ENCODE measurements around the gene GRHL1. TPM values are rescaled to one million over a fixed set of nuclear protein-coding genes. Genes with fewer than 3 reads are reported as not detected.

Gene GRHL1
- total RNA-seq, 1 donor, result 1.3 TPM

DNA sequence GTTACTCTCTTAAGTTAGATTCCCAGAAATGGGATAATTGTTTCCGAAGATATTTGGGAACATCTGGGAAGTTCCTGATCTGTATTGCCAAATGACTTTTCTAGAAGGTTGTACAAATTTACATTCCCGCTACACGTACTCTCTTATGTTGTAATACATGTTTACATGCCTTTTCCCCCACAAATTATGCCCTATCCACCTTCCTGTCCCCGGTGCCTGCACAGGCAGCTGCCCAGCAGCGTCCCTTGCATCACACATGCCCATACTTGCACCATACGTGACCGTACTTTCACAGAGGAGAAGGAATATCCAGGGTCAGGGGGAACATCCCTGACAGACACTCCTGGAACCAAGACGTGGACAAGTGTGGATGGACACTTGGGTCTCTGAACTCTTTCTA is 67.7 kb downstream of the GRHL1 start:
- DNase-seq (ENCODE audit: low read depth), result no peak
- no peak overlapping the region for H3K4me3 ChIP-seq (ENCODE audit: low read depth, low read length)
- TF ChIP-seq, protein P1, sequence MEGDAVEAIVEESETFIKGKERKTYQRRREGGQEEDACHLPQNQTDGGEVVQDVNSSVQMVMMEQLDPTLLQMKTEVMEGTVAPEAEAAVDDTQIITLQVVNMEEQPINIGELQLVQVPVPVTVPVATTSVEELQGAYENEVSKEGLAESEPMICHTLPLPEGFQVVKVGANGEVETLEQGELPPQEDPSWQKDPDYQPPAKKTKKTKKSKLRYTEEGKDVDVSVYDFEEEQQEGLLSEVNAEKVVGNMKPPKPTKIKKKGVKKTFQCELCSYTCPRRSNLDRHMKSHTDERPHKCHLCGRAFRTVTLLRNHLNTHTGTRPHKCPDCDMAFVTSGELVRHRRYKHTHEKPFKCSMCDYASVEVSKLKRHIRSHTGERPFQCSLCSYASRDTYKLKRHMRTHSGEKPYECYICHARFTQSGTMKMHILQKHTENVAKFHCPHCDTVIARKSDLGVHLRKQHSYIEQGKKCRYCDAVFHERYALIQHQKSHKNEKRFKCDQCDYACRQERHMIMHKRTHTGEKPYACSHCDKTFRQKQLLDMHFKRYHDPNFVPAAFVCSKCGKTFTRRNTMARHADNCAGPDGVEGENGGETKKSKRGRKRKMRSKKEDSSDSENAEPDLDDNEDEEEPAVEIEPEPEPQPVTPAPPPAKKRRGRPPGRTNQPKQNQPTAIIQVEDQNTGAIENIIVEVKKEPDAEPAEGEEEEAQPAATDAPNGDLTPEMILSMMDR (IDR thresholded peaks at IDR 0.05; ENCODE audit: insufficient read depth, low read length), result no peak

DNA sequence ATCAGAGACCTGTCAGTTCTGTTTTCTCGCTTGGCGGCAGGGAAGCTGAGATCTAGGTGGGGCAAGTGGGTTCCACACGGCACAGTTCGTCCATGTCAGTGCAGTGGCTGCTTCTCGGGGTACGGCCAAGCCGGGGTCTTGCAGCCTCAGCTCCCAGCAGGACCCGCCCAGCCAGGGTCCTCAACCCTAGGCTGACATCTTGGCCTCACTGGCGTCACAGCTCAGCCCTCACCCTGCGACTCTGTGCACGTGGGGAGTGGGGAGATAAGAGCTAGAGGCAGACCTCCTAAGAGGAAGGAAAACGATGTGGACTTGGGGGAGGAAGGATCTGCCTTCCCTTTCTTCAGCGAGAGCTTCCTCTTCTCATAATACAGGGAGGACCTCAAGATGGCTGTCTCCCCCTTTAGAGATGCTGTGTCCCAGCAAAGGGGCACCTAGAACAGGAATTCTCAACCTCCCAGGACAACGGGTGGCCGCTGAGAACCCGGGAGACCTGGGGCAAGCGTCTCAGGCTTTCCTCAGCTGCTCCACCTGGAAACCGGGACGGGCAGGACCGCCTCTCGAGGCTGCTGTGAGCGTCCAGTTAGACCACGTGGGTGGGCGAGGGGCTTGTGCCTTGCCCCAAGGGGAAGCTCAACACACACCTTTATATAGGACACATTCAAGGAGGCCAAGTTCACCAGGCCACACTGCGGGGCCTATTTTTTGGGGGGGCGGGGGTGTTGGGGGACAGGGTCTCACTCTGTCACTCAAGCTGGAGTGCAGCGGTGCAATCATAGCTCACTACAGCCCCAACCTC is 68.3 kb downstream of the GRHL1 start:
- H3K4me3 ChIP-seq (ENCODE audit: low read depth, low read length), result no peak overlapping the region
- TF ChIP-seq, protein P1 (IDR thresholded peaks at IDR 0.05; ENCODE audit: insufficient read depth, low read length), result no peak
- no peak for DNase-seq (ENCODE audit: low read depth)

DNA sequence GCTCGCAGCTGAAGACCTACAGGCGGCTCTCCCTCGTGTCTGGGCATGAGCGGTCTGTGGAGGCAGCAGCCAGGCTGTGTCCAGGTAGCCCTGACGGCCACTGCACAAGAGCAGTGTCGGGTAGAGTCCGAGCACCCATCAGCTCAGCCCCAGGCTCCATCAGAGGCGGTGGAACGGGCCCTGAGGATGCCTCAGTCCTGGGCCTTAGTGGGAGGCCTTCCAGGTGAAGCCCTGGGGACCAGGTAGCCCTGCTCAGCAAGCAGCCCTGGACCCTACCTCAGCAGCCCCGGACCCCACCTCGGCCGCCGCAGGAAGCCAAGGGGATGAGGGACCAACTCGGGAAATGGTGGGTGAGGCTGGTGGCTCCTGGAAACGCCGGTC is 70.5 kb downstream of the GRHL1 start:
- TF ChIP-seq, protein P1 (IDR thresholded peaks at IDR 0.05; ENCODE audit: insufficient read depth, low read length), result no peak
- H3K4me3 ChIP-seq (ENCODE audit: low read depth, low read length), result no peak overlapping the region
- DNase-seq (ENCODE audit: low read depth), result no peak

DNA sequence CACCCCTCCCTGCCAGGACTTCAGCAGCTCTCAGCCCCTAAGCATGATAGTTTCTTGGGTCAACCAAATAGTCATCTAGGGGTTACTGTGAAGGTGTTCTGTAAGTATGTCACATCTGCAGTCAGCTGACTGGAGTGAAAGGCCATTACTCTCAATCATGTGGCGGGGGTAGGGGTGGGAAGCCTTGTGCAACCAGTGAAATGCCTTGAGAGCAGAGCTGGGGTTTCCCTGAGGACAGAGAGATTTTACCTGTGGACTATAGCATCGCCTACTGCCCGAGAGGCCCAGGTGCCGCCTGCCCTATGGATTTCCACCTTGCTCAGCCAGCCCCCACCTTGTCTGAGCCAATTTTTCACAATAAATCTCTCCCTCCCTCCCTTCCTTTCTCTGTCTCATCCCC is 71.0 kb downstream of the GRHL1 start:
- no peak for DNase-seq (ENCODE audit: low read depth)
- H3K4me3 ChIP-seq (ENCODE audit: low read depth, low read length), result no peak overlapping the region
- TF ChIP-seq, protein P1 (IDR thresholded peaks at IDR 0.05; ENCODE audit: insufficient read depth, low read length), result no peak

DNA sequence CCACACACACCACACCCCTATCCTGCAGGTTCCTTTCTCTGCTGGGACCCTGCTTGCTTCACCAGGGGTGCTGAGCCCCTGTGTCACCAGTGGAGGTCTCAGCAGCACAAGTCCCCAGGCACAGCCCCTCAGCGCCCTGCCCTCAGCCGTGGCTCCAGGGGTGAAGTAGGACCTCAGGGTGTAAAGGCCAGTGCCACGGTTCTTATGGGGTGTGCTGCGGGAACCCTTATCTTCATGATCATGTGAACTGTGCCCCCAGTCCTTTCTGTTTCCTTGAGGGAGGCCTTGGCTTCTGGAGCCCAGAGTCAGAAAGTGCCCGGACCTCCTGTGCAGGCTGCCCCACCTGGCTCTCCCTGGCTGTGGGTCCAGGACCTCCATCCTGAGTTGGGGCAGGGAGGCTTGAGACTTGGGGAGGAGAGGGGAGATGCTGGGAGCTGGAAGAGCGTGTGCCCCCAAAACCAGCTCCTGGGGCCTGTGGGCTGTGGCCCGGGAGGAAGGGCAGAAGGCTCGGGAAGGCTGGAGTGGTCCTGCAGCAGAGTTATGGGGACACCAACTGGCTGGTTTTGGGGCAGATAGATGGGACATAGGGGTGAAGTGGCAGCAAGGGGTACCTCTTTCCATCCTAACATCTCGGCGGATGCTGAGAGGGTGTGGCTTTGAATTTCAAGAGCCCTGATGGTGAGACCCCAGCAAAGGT is 71.6 kb downstream of the GRHL1 start:
- TF ChIP-seq, protein P1 (IDR thresholded peaks at IDR 0.05; ENCODE audit: insufficient read depth, low read length), result no peak
- no peak for DNase-seq (ENCODE audit: low read depth)
- no peak overlapping the region for H3K4me3 ChIP-seq (ENCODE audit: low read depth, low read length)

DNA sequence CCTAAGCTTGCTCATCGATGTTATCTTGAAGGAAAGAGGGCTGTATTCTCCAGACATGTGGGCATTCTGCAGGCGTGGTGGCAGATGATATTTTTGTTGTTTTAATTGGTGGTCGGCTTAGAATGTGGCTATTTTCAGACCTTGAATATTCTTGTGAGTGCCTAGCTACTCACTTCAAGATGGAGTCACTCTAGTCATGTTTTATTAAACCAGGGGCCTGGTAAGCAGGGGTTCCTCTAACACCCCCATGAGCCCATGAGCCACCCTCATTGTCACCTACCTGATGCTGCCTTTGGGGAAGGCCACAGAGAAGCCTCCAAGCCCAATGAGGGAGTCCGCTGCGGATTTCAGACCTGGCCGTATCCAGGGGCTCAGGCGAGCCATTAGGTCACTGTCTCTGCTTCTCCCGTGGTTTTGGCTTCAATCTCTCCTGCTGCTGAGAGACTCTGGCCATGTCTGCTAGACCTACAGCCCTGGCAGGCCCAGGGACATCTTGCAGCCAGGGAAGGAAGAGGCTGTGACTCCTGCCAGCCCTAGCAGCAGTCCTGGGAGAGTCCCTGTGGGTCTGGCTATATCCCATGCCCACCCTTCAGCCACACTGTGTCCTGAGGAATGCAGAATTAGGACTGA is 75.6 kb downstream of the GRHL1 start:
- no peak overlapping the region for H3K4me3 ChIP-seq (ENCODE audit: low read depth, low read length)

More for the DNA sequence above, 75.6 kb downstream of the GRHL1 start:
- no peak for DNase-seq (ENCODE audit: low read depth)
- TF ChIP-seq, protein P1 (IDR thresholded peaks at IDR 0.05; ENCODE audit: insufficient read depth, low read length), result no peak

Data from fibroblast of the aortic adventitia (primary cell).